ENCODE data around the gene THSD4. TPM values are rescaled to one million over a fixed set of nuclear protein-coding genes. Genes with fewer than 3 reads are reported as not detected.

Gene THSD4
- total RNA-seq, result 56.2 and 120 TPM in 2 replicates

GRCh38 chr15:71114887-71115566, at the start of gene THSD4:
TSS of gene THSD4 (plus strand) at chr15:71115471.

GRCh38 chr15:71810256-71811035, 695.2 kb downstream of the THSD4 start, which contains the start of gene NR2E3:
TSS of gene NR2E3 (plus strand) at chr15:71810554. CDS start at chr15:71810744, 190 bp downstream.

Other genes starting within 250 kb of the THSD4 start
- gene THAP10, start 223.0 kb upstream of the THSD4 start, total RNA-seq, result 1.7 TPM in 2 replicates
- 10.4 and 10.5 TPM in 2 replicates for gene LRRC49, start 222.6 kb upstream of the THSD4 start, total RNA-seq

Measured in smooth muscle cell of the pulmonary artery (primary cell).